GM23338 (cell line): Measurements from ENCODE around the gene ANKFN1.

ENCODE experiments used
- CREB1 ChIP-seq: fragments of 250-450 bp; sonication (Bioruptor Pico); IDR thresholded peaks from 2 replicates; pipeline ENCODE4 v1.5.0; 2020; ENCODE audit warnings: low read depth, mild to moderate bottlenecking, moderate library complexity
- EZH2 ChIP-seq: fragments of 200-600 bp; sonication (generic); IDR thresholded peaks from one replicate; pipeline ENCODE4 v1.8.0; 2017; ENCODE audit warnings: antibody characterized with exemption, mild to moderate bottlenecking, low read depth; ENCODE audit not compliant: unreplicated experiment
- EZH2phosphoT487 ChIP-seq: fragments of 200-600 bp; sonication (generic); IDR thresholded peaks from one replicate; pipeline ENCODE4 v1.8.1; 2018; ENCODE audit warnings: antibody characterized with exemption; ENCODE audit not compliant: unreplicated experiment
- JUNB ChIP-seq: IDR thresholded peaks from one replicate; pipeline ENCODE4 v1.6.1; 2016; ENCODE audit warnings: antibody characterized with exemption; ENCODE audit not compliant: unreplicated experiment
- POLR2AphosphoS5 ChIP-seq: IDR thresholded peaks from 2 replicates; pipeline ENCODE4 v1.6.1; 2016; ENCODE audit warnings: antibody characterized with exemption, low read depth
- ZNF114 ChIP-seq: fragments of 250-450 bp; sonication (Bioruptor Pico); IDR thresholded peaks from 2 replicates; pipeline ENCODE4 v1.5.0; 2020; ENCODE audit warnings: mild to moderate bottlenecking, moderate library complexity
- TF ChIP-seq, protein P1 (sequence below), 2 experiments: fragments of 200-600 bp in 1 of 2; sonication (generic) in 1 of 2; conservative IDR thresholded peaks; 2 replicates each; pipeline versions ENCODE4 v1.5.1 to v1.6.1; 2016 to 2017; ENCODE audit warnings: antibody characterized with exemption in 2 of 2, low read depth in 2 of 2, mild to moderate bottlenecking in 2 of 2, moderate library complexity in 1 of 2
- TF ChIP-seq, protein P2 (sequence below): IDR thresholded peaks from 2 replicates; pipeline ENCODE4 v1.6.1; 2016; ENCODE audit warnings: antibody characterized with exemption

DNA sequence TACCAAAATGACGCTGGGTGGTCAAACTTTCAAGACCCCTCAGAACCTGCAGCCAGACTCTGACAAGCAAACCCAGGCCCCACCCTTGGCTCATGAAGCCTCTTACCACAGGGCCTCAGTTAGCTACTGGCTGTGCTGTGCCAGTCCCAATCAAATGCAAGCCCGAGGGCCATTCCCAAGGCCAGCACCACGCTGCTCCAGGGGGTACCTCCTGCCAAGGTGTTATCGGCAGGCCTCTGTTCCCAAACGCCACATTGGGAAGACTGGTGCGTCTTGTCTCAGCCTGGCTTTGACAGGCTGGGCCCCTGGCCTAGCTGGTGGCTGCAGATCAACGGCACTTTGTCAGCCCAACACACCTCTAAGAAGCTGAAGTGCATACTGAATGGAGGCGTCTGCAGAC lies 404.4 kb downstream of the ANKFN1 start:
- TF ChIP-seq, protein P1, sequence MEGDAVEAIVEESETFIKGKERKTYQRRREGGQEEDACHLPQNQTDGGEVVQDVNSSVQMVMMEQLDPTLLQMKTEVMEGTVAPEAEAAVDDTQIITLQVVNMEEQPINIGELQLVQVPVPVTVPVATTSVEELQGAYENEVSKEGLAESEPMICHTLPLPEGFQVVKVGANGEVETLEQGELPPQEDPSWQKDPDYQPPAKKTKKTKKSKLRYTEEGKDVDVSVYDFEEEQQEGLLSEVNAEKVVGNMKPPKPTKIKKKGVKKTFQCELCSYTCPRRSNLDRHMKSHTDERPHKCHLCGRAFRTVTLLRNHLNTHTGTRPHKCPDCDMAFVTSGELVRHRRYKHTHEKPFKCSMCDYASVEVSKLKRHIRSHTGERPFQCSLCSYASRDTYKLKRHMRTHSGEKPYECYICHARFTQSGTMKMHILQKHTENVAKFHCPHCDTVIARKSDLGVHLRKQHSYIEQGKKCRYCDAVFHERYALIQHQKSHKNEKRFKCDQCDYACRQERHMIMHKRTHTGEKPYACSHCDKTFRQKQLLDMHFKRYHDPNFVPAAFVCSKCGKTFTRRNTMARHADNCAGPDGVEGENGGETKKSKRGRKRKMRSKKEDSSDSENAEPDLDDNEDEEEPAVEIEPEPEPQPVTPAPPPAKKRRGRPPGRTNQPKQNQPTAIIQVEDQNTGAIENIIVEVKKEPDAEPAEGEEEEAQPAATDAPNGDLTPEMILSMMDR (conservative IDR thresholded peaks at IDR 0.05; ENCODE audit: low read depth in 2 of 2), result no peak
- TF ChIP-seq EZH2 (no peak), ZNF114 (CRISPR knock-in tag) (no peak), POLR2AphosphoS5 (no peak), JUNB (no peak), CREB1 (no peak), EZH2phosphoT487 (no peak)
- TF ChIP-seq, protein P2, sequence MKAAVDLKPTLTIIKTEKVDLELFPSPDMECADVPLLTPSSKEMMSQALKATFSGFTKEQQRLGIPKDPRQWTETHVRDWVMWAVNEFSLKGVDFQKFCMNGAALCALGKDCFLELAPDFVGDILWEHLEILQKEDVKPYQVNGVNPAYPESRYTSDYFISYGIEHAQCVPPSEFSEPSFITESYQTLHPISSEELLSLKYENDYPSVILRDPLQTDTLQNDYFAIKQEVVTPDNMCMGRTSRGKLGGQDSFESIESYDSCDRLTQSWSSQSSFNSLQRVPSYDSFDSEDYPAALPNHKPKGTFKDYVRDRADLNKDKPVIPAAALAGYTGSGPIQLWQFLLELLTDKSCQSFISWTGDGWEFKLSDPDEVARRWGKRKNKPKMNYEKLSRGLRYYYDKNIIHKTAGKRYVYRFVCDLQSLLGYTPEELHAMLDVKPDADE, result no peak
